DND-41 (cell line): ENCODE data around the gene CARD19.

Experiments
- ATAC-seq: fragments of 200-7000 bp; cut with Tn5 transposase; 3 replicates; pipeline ENCODE4 v1.9.1; 2021; ENCODE audit warnings: low read depth; ENCODE audit not compliant: insufficient read depth
- DNase-seq: peaks from one replicate; pipeline ENCODE4 v3.0.0-alpha.2; 2020
- H2AFZ ChIP-seq: 2 replicates; pipeline ENCODE4 v1.6.0; 2012; ENCODE audit warnings: low read depth, low read length
- H3K27ac ChIP-seq: 2 replicates; pipeline ENCODE4 v1.5.1; 2012; ENCODE audit warnings: low read length, inconsistent platforms
- H3K27me3 ChIP-seq: fragments of 200-600 bp; sonication (generic); 2 replicates; pipeline ENCODE4 v1.6.0; 2012; ENCODE audit warnings: low read length, mild to moderate bottlenecking, inconsistent platforms; ENCODE audit not compliant: insufficient read depth, poor library complexity
- H3K36me3 ChIP-seq: 2 replicates; pipeline ENCODE4 v1.5.1; 2012; ENCODE audit warnings: low read length, inconsistent platforms; ENCODE audit not compliant: insufficient read depth
- H3K4me1 ChIP-seq: 2 replicates; pipeline ENCODE4 v1.5.1; 2012; ENCODE audit warnings: mild to moderate bottlenecking, low read length; ENCODE audit not compliant: insufficient read depth
- H3K4me2 ChIP-seq: 2 replicates; pipeline ENCODE4 v1.6.0; 2012; ENCODE audit warnings: mild to moderate bottlenecking, moderate library complexity, low read length, inconsistent platforms; ENCODE audit not compliant: insufficient read depth
- H3K4me3 ChIP-seq, 2 experiments: fragments of 200-600 bp in 1 of 2; shearing (Covaris generic) in 1 of 2; 2 replicates each; pipeline ENCODE4 v1.5.1; 2012 to 2016; ENCODE audit warnings: inconsistent platforms in 2 of 2, low read length in 2 of 2, mild to moderate bottlenecking in 2 of 2, low read depth in 1 of 2, moderate library complexity in 1 of 2
- H3K79me2 ChIP-seq: 2 replicates; pipeline ENCODE4 v1.6.0; 2012; ENCODE audit warnings: low read length, inconsistent platforms; ENCODE audit not compliant: insufficient read depth
- H3K9ac ChIP-seq: 2 replicates; pipeline ENCODE4 v1.6.0; 2012; ENCODE audit warnings: low read depth, mild to moderate bottlenecking, inconsistent platforms, low read length, moderate library complexity
- H3K9me3 ChIP-seq: 2 replicates; pipeline ENCODE4 v1.5.1; 2012; ENCODE audit warnings: low read length, moderate library complexity, mild to moderate bottlenecking, inconsistent platforms; ENCODE audit not compliant: insufficient read depth, severe bottlenecking
- H4K20me1 ChIP-seq: 2 replicates; pipeline ENCODE4 v1.6.0; 2012; ENCODE audit warnings: low read length; ENCODE audit not compliant: insufficient read depth
- CTCF ChIP-seq: IDR thresholded peaks from 2 replicates; pipeline ENCODE4 v1.5.1; 2012; ENCODE audit warnings: borderline replicate concordance, low read length, moderate library complexity, mild to moderate bottlenecking; ENCODE audit not compliant: poor library complexity, severe bottlenecking; ENCODE audit errors: extremely low read depth
- EZH2 ChIP-seq: IDR thresholded peaks from 3 replicates; pipeline ENCODE4 v1.6.1; 2012; ENCODE audit warnings: borderline replicate concordance, low read depth, mild to moderate bottlenecking, moderate library complexity, low read length, inconsistent platforms; ENCODE audit not compliant: severe bottlenecking

The CARD19 gene

GRCh38 chr9:93122721-93123221 lies 26.8 kb downstream of the CARD19 start:
- peaks cover 9% of the 10 kb centered on the region for H3K36me3 ChIP-seq
- no peaks in the 10 kb centered on the region for H3K79me2 ChIP-seq
- no peak overlapping the region for H3K9ac ChIP-seq
- H4K20me1 ChIP-seq = no peaks in the 10 kb centered on the region
- no peak for TF ChIP-seq CTCF
- TF ChIP-seq EZH2 = no peak
- no peak overlapping the region for H3K27ac ChIP-seq
- ATAC-seq = no peak
- H3K9me3 ChIP-seq = no peaks in the 10 kb centered on the region
- no peak overlapping the region for H3K4me3 ChIP-seq
- H3K4me2 ChIP-seq = no peak overlapping the region
- H3K4me1 ChIP-seq = no peaks in the 10 kb centered on the region
- no peak overlapping the region for H2AFZ ChIP-seq
- no peaks in the 10 kb centered on the region for H3K27me3 ChIP-seq
- no peak for DNase-seq

GRCh38 chr9:93123561-93124283 lies 27.7 kb downstream of the CARD19 start:
- Histone ChIP-seq H3K4me1 (no peaks in the 10 kb centered on the region), H3K27ac (no peak overlapping the region), H2AFZ (no peak overlapping the region), H3K79me2 (no peaks in the 10 kb centered on the region), H3K9ac (no peak overlapping the region), H4K20me1 (no peaks in the 10 kb centered on the region), H3K4me2 (no peak overlapping the region), H3K36me3 (peaks cover 9% of the 10 kb centered on the region), H3K27me3 (no peaks in the 10 kb centered on the region), H3K4me3 (no peak overlapping the region), H3K9me3 (no peaks in the 10 kb centered on the region)
- no peak for TF ChIP-seq EZH2
- TF ChIP-seq CTCF = no peak
- ATAC-seq (no peak), DNase-seq (no peak)

GRCh38 chr9:93124793-93125192 lies 28.8 kb downstream of the CARD19 start:
- Histone ChIP-seq H3K4me1 (no peaks in the 10 kb centered on the region), H3K79me2 (no peaks in the 10 kb centered on the region), H3K4me3 (no peak overlapping the region), H3K9me3 (no peaks in the 10 kb centered on the region), H2AFZ (no peak overlapping the region), H4K20me1 (peaks cover 5% of the 10 kb centered on the region; the same call in 1 of the 2 replicates), H3K9ac (no peak overlapping the region), H3K4me2 (no peak overlapping the region), H3K27ac (no peak overlapping the region), H3K27me3 (no peaks in the 10 kb centered on the region), H3K36me3 (peaks cover 9% of the 10 kb centered on the region)
- ATAC-seq (no peak), DNase-seq (no peak)
- TF ChIP-seq CTCF = no peak
- no peak for TF ChIP-seq EZH2
